ENCODE data around the gene MTA3. TPM values are rescaled to one million over a fixed set of nuclear protein-coding genes. Genes with fewer than 3 reads are reported as not detected.

MTA3 gene
- total and polyA plus RNA-seq, 2 donors (not counting 3 experiments of a cell fraction or from before 2014, with no cell fraction given): 36.3 to 53.3 TPM

- dilution Hi-C loops (cut with MboI; ENCODE audit: extremely low pct_ligation_motif_present, low sequenced_read_pairs) (no loop called here), intact Hi-C loops (cut with micrococcal nuclease) (no loop called here)
- Histone ChIP-seq H3K27me3 (ENCODE audit: control insufficient read depth in 2 of 2, insufficient read depth in 2 of 2, low read length in 2 of 2) (no peaks in the 10 kb centered on the region), H4K20me1 (replicated peaks; ENCODE audit: control insufficient read depth, extremely low read depth, insufficient read depth, low read length) (no peaks in the 10 kb centered on the region), H3K4me2 (ENCODE audit: insufficient read depth, low read length) (no peak overlapping the region), H2AFZ (ENCODE audit: low read depth, low read length) (no peak overlapping the region), H3K9ac (replicated peaks; ENCODE audit: extremely low read depth, insufficient read depth, low read length) (no peak overlapping the region), H3K79me2 (ENCODE audit: control insufficient read depth, insufficient read depth, low read length) (no peaks in the 10 kb centered on the region), H3K27ac (ENCODE audit: insufficient read depth, low read depth, low read length) (no peak overlapping the region), H3K4me3 (replicated peaks in 1 of 3; ENCODE audit: insufficient read depth in 1 of 3, low read depth in 1 of 3, low read length in 3 of 3) (no peak overlapping the region), H3K9me3 (replicated peaks; ENCODE audit: control insufficient read depth, insufficient read depth, low read length) (no peaks in the 10 kb centered on the region), H3K36me3 (ENCODE audit: control insufficient read depth in 2 of 2, extremely low read depth in 1 of 2, insufficient read depth in 2 of 2, low read length in 2 of 2) (peaks cover 0 to 3% of the 10 kb centered on the region in 2 experiments), H3K9me1 (replicated peaks; ENCODE audit: control insufficient read depth, extremely low read depth, insufficient read depth, low read length) (no peaks in the 10 kb centered on the region), H3K4me1 (ENCODE audit: control insufficient read depth, extremely low read depth, insufficient read depth, low read length) (no peaks in the 10 kb centered on the region)
- CTCF ChIA-PET: interaction anchor here (1.4 to 1.6 kb wide), 2 partner anchors 10 to 15 kb away, joined by 3 to 4 read pairs; no protein-coding TSS in a partner anchor
- DNase-seq (ENCODE audit: low read depth, low spot score): no peak
- POLR2A ChIA-PET: no interaction called here
- BruUV-seq (replicated peaks): no TSS peak
- no peak for TF ChIP-seq POLR2AphosphoS5 (IDR thresholded peaks at IDR 0.05; ENCODE audit: insufficient read depth, low read depth, low read length)
- TF ChIP-seq MYC (IDR thresholded peaks at IDR 0.05; ENCODE audit: low read depth, low read length): no peak
- no peak for TF ChIP-seq EZH2 (IDR thresholded peaks at IDR 0.05; ENCODE audit: borderline replicate concordance, low read depth, low read length, severe bottlenecking)
- TF ChIP-seq, protein P1, sequence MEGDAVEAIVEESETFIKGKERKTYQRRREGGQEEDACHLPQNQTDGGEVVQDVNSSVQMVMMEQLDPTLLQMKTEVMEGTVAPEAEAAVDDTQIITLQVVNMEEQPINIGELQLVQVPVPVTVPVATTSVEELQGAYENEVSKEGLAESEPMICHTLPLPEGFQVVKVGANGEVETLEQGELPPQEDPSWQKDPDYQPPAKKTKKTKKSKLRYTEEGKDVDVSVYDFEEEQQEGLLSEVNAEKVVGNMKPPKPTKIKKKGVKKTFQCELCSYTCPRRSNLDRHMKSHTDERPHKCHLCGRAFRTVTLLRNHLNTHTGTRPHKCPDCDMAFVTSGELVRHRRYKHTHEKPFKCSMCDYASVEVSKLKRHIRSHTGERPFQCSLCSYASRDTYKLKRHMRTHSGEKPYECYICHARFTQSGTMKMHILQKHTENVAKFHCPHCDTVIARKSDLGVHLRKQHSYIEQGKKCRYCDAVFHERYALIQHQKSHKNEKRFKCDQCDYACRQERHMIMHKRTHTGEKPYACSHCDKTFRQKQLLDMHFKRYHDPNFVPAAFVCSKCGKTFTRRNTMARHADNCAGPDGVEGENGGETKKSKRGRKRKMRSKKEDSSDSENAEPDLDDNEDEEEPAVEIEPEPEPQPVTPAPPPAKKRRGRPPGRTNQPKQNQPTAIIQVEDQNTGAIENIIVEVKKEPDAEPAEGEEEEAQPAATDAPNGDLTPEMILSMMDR (IDR thresholded peaks at IDR 0.05; ENCODE audit: extremely low read depth in 1 of 2, insufficient read depth in 1 of 2, low read depth in 1 of 2, low read length in 2 of 2): no peak
- TF ChIP-seq JUN (IDR thresholded peaks at IDR 0.05; ENCODE audit: borderline replicate concordance, insufficient read depth, insufficient read length, low read depth): no peak
- FAIRE-seq: no peak
Observed at GRCh38 chr2:42725657-42726056, 157.2 kb downstream of the MTA3 start.

GRCh38 chr2:42726680-42727079, 158.2 kb downstream of the MTA3 start:
- no peaks in the 10 kb centered on the region for H3K9me3 ChIP-seq (replicated peaks; ENCODE audit: control insufficient read depth, insufficient read depth, low read length)
- H4K20me1 ChIP-seq (replicated peaks; ENCODE audit: control insufficient read depth, extremely low read depth, insufficient read depth, low read length): no peaks in the 10 kb centered on the region
- dilution Hi-C loops (cut with MboI; ENCODE audit: extremely low pct_ligation_motif_present, low sequenced_read_pairs): no loop called here
- BruUV-seq (replicated peaks): no TSS peak
- no peaks in the 10 kb centered on the region for H3K9me1 ChIP-seq (replicated peaks; ENCODE audit: control insufficient read depth, extremely low read depth, insufficient read depth, low read length)
- H3K27me3 ChIP-seq (ENCODE audit: control insufficient read depth in 2 of 2, insufficient read depth in 2 of 2, low read length in 2 of 2): no peaks in the 10 kb centered on the region
- H3K36me3 ChIP-seq (ENCODE audit: control insufficient read depth in 2 of 2, extremely low read depth in 1 of 2, insufficient read depth in 2 of 2, low read length in 2 of 2): peaks cover 0 to 3% of the 10 kb centered on the region in 2 experiments
- H2AFZ ChIP-seq (ENCODE audit: low read depth, low read length): no peak overlapping the region
- H3K4me1 ChIP-seq (ENCODE audit: control insufficient read depth, extremely low read depth, insufficient read depth, low read length): no peaks in the 10 kb centered on the region
- CTCF ChIA-PET: interaction anchor here (0.6 to 1.6 kb wide), 4 partner anchors 16 to 239 kb away, joined by 3 to 4 read pairs (median 4); no protein-coding TSS in a partner anchor
- POLR2A ChIA-PET: no interaction called here
- H3K79me2 ChIP-seq (ENCODE audit: control insufficient read depth, insufficient read depth, low read length): no peaks in the 10 kb centered on the region
- intact Hi-C loops (cut with micrococcal nuclease): no loop called here
- FAIRE-seq: no peak
- no peak for TF ChIP-seq EZH2 (IDR thresholded peaks at IDR 0.05; ENCODE audit: borderline replicate concordance, low read depth, low read length, severe bottlenecking)
- no peak for TF ChIP-seq FOS (IDR thresholded peaks at IDR 0.05; ENCODE audit: borderline replicate concordance, insufficient read depth, low read length)
- TF ChIP-seq JUN (IDR thresholded peaks at IDR 0.05; ENCODE audit: borderline replicate concordance, insufficient read depth, insufficient read length, low read depth): no peak
- TF ChIP-seq MAX (IDR thresholded peaks at IDR 0.05; ENCODE audit: insufficient read depth, insufficient read length): no peak
- TF ChIP-seq POLR2A (IDR thresholded peaks at IDR 0.05; ENCODE audit: low read depth, low read length): no peak
- TF ChIP-seq MYC (IDR thresholded peaks at IDR 0.05; ENCODE audit: low read depth, low read length): no peak
- TF ChIP-seq POLR2AphosphoS5 (IDR thresholded peaks at IDR 0.05; ENCODE audit: insufficient read depth, low read depth, low read length): no peak
- TF ChIP-seq, protein P1 (IDR thresholded peaks at IDR 0.05; ENCODE audit: extremely low read depth in 1 of 2, insufficient read depth in 1 of 2, low read depth in 1 of 2, low read length in 2 of 2): no peak
- TF ChIP-seq GATA2 (IDR thresholded peaks at IDR 0.05; ENCODE audit: insufficient read depth, insufficient read length, low read depth, low read length): no peak
- no peak overlapping the region for H3K4me2 ChIP-seq (ENCODE audit: insufficient read depth, low read length)
- H3K27ac ChIP-seq (ENCODE audit: insufficient read depth, low read depth, low read length): no peak overlapping the region
- DNase-seq (ENCODE audit: low read depth, low spot score): no peak
- no peak overlapping the region for H3K4me3 ChIP-seq (replicated peaks in 1 of 3; ENCODE audit: insufficient read depth in 1 of 3, low read depth in 1 of 3, low read length in 3 of 3)
- H3K9ac ChIP-seq (replicated peaks; ENCODE audit: extremely low read depth, insufficient read depth, low read length): no peak overlapping the region

Data from endothelial cell of umbilical vein (primary cell).